NCI-H774 (cell line): Measurements from ENCODE around the gene FRMD4B.
"Not testable (repeated sequence)": the region's sequence is repeated elsewhere in the genome, so short reads cannot be mapped to it uniquely, and the experiment has no call there.

Source experiments
- DNase-seq: peaks from one replicate; lab custom pipeline; 2025; lab: John Stamatoyannopoulos, UW

FRMD4B gene

GRCh38 chr3:69283913-69284611 is 101.8 kb downstream of the FRMD4B start:
- DNase-seq = no peak

- DNase-seq = no peak
These were observed 102.4 kb downstream of the FRMD4B start for GRCh38 chr3:69283496-69283895.

DNA sequence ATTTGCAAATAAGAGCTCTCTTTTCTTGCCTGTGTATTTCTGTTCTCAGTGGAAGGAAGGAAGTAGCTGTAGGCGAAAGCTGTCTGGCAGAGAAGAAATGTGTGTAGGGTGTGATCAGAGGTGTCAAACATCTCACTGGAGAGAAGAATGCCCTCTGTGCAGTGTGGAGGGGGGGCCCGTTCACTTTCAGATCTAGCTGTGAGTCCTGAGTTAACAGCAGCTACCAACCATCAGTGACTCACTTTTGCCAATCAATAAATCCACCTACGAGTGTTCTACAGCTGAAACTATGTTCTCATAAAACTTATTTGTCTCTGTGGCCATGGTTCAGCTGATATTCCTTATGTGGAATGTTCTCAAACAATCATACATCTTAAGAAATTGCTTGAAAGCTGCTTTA is 103.7 kb downstream of the FRMD4B start:
- DNase-seq = no peak

DNA sequence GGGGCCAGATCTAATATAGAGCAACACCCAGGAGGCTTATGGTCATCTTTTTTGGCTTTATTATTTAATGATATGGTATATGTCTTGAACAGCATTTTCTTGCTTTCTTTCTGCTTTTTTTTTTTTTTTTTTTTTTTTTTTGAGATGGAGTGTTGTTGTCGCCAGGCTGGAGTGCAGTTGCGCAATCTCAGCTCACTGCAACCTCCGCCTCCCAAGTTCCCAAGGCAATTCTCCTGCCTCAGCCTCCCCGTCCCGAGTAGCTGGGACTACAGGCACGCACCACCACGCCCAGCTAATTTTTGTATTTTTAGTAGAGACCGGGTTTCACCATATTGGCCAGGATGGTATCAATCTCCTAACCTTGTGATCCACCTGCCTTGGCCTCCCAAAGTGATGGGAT is 108.5 kb downstream of the FRMD4B start:
- DNase-seq = not testable (repeated sequence)

- no peak for DNase-seq
These were observed 109.0 kb downstream of the FRMD4B start for GRCh38 chr3:69276884-69277283.

DNA sequence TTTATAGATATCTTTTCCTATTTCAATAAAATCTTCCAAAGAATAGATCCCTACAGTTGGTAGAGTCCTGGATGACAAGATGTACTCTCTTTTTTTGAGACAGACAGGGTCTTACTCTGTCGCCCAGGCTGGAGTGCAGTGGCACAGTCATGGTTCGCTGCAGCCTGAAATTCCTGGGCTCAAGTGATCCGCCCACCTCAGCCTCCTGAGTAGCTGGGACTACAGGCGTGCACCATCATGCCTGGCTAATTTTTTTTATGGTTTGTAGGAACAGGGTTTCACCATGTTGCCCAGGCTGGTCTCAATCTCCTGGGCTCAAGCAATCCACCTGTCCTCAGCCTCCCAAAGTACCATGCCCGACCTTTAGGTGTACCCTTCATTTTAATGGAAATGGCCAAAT is 109.7 kb downstream of the FRMD4B start:
- not testable (repeated sequence) for DNase-seq

- DNase-seq = no peak
These were observed 112.0 kb downstream of the FRMD4B start for GRCh38 chr3:69273896-69274295.

GRCh38 chr3:69272556-69272955 is 113.3 kb downstream of the FRMD4B start:
- no peak for DNase-seq

- no peak for DNase-seq
These were observed 114.8 kb downstream of the FRMD4B start for GRCh38 chr3:69271098-69271497.

DNA sequence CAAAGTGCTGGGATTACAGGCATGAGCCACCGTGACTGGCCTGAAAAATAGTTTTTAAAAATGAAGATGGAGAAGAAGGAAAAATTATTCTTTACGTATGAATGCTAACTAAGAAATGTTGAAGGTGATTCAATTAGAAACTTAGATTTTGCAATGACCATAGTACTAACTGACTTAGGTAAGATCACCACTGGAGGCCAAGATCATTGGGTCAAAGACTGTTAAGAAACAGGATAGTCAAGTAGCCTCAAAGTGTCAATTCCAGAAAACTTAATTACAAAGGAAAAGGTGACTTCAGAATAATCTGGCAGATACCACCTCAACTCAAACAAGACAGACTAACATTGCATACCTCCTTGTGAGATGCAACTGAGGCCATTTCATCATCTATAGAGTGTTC is 119.3 kb downstream of the FRMD4B start:
- DNase-seq = no peak

DNA sequence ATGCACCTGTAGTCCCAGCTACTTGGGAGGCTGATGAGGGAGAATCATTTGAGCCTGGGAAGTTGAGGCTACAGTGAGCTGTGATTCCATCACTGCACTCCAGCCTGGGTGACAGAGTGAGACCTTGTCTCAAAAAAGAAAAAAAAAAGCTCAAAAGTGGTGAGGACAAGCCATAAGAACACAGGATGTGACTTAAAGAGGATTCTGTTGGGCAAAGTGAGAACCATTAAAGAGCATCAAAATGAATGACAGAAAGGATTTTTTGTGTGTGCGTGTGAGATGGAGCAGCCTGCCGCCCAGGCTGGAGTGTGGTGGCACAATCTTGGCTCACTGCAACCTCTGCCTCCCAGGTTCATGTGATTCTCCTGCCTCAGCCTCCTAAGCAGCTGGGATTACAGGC is 119.8 kb downstream of the FRMD4B start:
- not testable (repeated sequence) for DNase-seq

GRCh38 chr3:69260843-69261405 is 125.0 kb downstream of the FRMD4B start:
- DNase-seq = not testable (repeated sequence)

- DNase-seq = no peak
These were observed 125.6 kb downstream of the FRMD4B start for GRCh38 chr3:69260216-69260787.

GRCh38 chr3:69259125-69259524 is 126.8 kb downstream of the FRMD4B start:
- no peak for DNase-seq

DNA sequence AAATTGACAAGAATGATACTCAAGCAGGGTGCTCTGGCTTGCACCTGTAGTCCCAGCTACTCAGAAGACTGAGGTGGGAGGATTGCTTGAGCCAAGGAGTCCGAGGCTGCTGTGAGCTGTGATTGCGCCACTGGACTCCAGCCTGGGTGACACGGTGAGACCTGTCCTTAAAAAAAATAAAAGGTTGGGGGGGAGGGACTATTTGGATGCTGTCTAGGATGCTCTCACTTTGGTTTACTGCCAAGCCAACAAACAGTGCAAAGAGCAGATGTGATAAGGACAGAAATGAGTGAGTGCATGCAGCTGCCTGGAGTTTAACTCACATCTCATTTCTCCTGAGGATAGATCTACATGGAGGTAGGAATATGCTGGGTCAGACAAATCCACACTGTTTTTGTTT is 130.0 kb downstream of the FRMD4B start:
- DNase-seq = no peak

DNA sequence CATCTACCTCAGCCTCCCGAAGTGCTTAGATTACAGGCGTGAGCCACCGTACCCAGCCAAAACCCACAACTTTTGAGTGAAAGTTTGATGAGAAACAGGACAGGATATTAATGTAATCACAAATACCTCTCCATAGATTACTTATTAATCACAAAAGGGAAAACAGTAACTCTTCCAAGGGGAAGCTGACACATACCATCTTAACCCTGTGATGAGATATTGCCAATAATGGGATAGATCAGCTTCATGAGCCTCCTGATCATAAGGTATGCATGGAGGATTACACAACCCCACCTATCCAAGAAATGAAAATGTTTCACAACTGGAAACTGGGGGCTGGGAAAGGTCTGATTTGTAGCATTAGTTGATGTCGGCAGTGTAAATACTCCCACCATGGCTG is 131.5 kb downstream of the FRMD4B start:
- DNase-seq = no peak

GRCh38 chr3:69252631-69253030 is 133.3 kb downstream of the FRMD4B start:
- no peak for DNase-seq

GRCh38 chr3:69252141-69252540 is 133.7 kb downstream of the FRMD4B start:
- DNase-seq = no peak

DNA sequence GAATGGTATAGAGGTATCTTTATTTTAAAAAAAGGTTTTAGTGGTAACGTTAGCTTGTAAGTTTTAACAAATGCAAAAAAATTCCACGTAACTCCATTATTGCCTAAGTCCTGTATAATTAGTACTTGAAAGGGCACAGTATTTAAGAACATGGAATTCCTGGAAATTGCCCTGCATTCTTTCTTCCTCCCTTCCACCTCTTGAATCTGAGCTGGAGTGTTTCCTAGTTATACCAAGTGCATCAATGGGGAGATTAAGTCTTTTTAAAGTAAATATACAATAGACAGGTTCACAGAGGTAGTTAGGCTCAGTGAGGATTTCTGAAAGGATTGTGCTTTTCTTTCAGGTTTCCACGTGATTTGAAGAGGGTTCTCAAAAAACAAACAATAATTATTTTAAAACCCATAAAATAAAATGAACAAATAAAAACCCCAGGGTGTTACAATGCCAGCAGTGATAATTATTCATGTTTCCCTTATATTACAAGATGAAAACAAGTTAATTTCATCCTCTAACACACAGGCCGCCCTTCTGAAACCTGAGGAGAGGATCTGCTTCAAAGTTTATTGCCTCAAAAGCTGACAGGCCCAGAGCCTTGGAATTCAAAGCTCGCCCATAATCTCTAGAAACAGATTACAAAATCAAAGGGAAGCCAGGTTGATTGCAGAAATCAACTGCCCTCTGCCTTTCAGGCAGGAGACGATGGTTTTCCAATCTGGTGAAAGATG is 134.6 kb downstream of the FRMD4B start:
- no peak for DNase-seq

- DNase-seq = peak; percentile 71
These were observed 135.9 kb downstream of the FRMD4B start for GRCh38 chr3:69250014-69250413.

DNA sequence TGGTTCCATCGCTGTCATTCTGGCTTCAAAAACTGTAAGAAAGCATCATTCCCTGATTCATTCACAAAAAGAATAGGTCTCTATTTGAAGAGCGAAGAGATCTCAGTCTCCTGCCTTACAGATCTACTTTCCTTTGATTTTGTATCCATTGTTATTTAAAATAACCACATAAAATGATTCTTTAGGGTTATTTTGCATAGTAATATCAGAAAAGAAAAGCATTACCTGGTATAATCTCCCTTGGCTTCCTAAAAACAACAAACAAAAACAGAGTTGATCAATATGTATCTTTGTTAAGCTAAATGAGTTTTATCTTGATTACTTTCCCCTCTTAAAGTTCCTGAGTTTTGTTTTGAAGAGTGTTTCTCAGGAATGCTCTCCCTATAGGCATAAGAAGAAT is 136.9 kb downstream of the FRMD4B start:
- DNase-seq = no peak

- DNase-seq = no peak
These were observed 137.5 kb downstream of the FRMD4B start for GRCh38 chr3:69248436-69248835.

DNA sequence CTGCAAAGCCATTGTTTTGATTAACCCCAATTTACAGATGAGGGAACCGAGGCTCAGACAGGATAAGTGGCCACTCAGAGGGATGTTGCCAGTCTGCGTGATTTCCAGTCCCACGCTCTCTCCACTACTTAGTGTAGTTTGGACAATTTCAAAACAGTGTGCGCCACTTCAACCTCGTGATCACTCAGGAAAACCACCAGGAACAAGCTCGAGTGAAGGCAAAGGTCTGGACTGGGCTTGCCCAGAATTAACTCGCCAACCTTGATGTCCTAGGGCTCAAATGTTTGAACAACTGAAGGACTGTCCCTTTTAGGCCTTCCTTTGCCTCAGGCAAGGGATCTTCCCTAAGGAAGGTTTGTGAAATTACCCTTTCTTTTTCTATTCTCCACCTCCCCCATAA is 139.3 kb downstream of the FRMD4B start:
- DNase-seq = no peak
